Mesothelial cell of epicardium (in vitro differentiated cells): ENCODE measurements around the gene MDFIC2. TPM values are rescaled to one million over a fixed set of nuclear protein-coding genes. Genes with fewer than 3 reads are reported as not detected.
"Not testable (repeated sequence)": the region's sequence is repeated elsewhere in the genome, so short reads cannot be mapped to it uniquely, and the experiment has no call there.

Experiments
- DNase-seq, 2 experiments: peaks; one replicate each; pipeline ENCODE4 v3.0.0; 2021; ENCODE audit warnings: low spot score in 2 of 2; ENCODE audit not compliant: unreplicated experiment in 2 of 2
- H3K27ac Mint-ChIP-seq: 2 replicates; pipeline ENCODE4 v1.8.0; 2021; ENCODE audit warnings: mixed read lengths
- H3K27me3 Mint-ChIP-seq: 2 replicates; pipeline ENCODE4 v1.8.0; 2021; ENCODE audit warnings: low read depth, mixed read lengths
- H3K36me3 Mint-ChIP-seq: 2 replicates; pipeline ENCODE4 v1.8.0; 2021; ENCODE audit warnings: mixed read lengths
- H3K4me1 Mint-ChIP-seq: 2 replicates; pipeline ENCODE4 v1.8.0; 2021; ENCODE audit warnings: mixed read lengths
- H3K4me3 Mint-ChIP-seq: 2 replicates; pipeline ENCODE4 v1.8.0; 2021; ENCODE audit warnings: mild to moderate bottlenecking, moderate library complexity, mixed read lengths
- H3K9me3 Mint-ChIP-seq: 2 replicates; pipeline ENCODE4 v1.8.0; 2021; ENCODE audit warnings: mixed read lengths
- CTCF ChIP-seq: fragments of 200-600 bp; sonication (generic); IDR thresholded peaks from one replicate; pipeline ENCODE4 v1.5.0; 2021; ENCODE audit warnings: antibody characterized with exemption; ENCODE audit not compliant: unreplicated experiment
- total RNA-seq: library from RNA; stranded (reverse); gene quantifications from 3 replicates; pipeline ENCODE4 v1.2.1, GENCODE V29; 2021

MDFIC2 gene
- total RNA-seq, 1 donor from 2014 or later: not detected

- H3K4me1 Mint-ChIP-seq: peaks cover 5% of the 10 kb centered on the region
- H3K9me3 Mint-ChIP-seq: peaks cover 9% of the 10 kb centered on the region
- no peak for DNase-seq
- no peak for TF ChIP-seq CTCF
- no peaks in the 10 kb centered on the region for H3K36me3 Mint-ChIP-seq
- H3K4me3 Mint-ChIP-seq: no peak overlapping the region
- H3K27ac Mint-ChIP-seq: no peak overlapping the region
- peaks cover 3% of the 10 kb centered on the region for H3K27me3 Mint-ChIP-seq
These were observed 3.7 kb downstream of the MDFIC2 start for GRCh38 chr3:70308760-70309159.

GRCh38 chr3:70306736-70307135 is 5.7 kb downstream of the MDFIC2 start:
- no peak for DNase-seq
- no peak overlapping the region for H3K27ac Mint-ChIP-seq

GRCh38 chr3:70298385-70298784 is 14.1 kb downstream of the MDFIC2 start:
- no peak for DNase-seq
- TF ChIP-seq CTCF: no peak
- Mint-ChIP-seq H3K36me3 (no peaks in the 10 kb centered on the region), H3K27me3 (peaks cover 10% of the 10 kb centered on the region), H3K4me1 (peaks cover 11% of the 10 kb centered on the region), H3K4me3 (no peak overlapping the region), H3K9me3 (no peaks in the 10 kb centered on the region), H3K27ac (no peak overlapping the region)

More at GRCh38 chr3:70306736-70307135, 5.7 kb downstream of the MDFIC2 start:
- Mint-ChIP-seq H3K4me1 (peaks cover 2% of the 10 kb centered on the region), H3K36me3 (no peaks in the 10 kb centered on the region), H3K9me3 (peaks cover 9% of the 10 kb centered on the region), H3K4me3 (no peak overlapping the region), H3K27me3 (peaks cover 3% of the 10 kb centered on the region)
- TF ChIP-seq CTCF: no peak

- Mint-ChIP-seq H3K36me3 (no peaks in the 10 kb centered on the region), H3K4me1 (no peaks in the 10 kb centered on the region), H3K4me3 (no peak overlapping the region), H3K9me3 (peaks cover 3% of the 10 kb centered on the region), H3K27ac (no peak overlapping the region), H3K27me3 (peaks cover 1% of the 10 kb centered on the region)
- TF ChIP-seq CTCF: no peak
- DNase-seq: no peak
These were observed 21.3 kb downstream of the MDFIC2 start for GRCh38 chr3:70291097-70291482.

- not testable (repeated sequence) for H3K36me3 Mint-ChIP-seq, H3K27ac Mint-ChIP-seq, H3K9me3 Mint-ChIP-seq, H3K4me1 Mint-ChIP-seq, H3K27me3 Mint-ChIP-seq, DNase-seq, H3K4me3 Mint-ChIP-seq
These were observed 21.9 kb downstream of the MDFIC2 start for GRCh38 chr3:70290431-70291096.

- no peak for DNase-seq
- Mint-ChIP-seq H3K4me3 (no peak overlapping the region), H3K36me3 (no peaks in the 10 kb centered on the region), H3K9me3 (peaks cover 5% of the 10 kb centered on the region), H3K27ac (no peak overlapping the region), H3K27me3 (peaks cover 25% of the 10 kb centered on the region), H3K4me1 (no peaks in the 10 kb centered on the region)
- no peak for TF ChIP-seq CTCF
These were observed 30.8 kb downstream of the MDFIC2 start for GRCh38 chr3:70281663-70282062.
